Spleen (tissue), 7 donors: ENCODE data around the gene NKD1.

Experiments
- POLR2AphosphoS5 ChIP-seq, 3 donors: sonication (generic); formaldehyde crosslinking; IDR thresholded peaks; one replicate each; pipeline ENCODE4 v1.5.1; 2017; ENCODE audit warnings: antibody characterized with exemption in 3 of 3
- TF ChIP-seq, protein P1 (sequence below), 11 experiments: fragments of 200-600 bp in 7 of 11; fragments of 450-650 bp in 4 of 11; sonication (generic) in 4 of 11; IDR thresholded peaks in 8 of 11; conservative IDR thresholded peaks in 3 of 11; 1 replicate in 7 of 11; 2 replicates in 4 of 11; pipeline versions ENCODE4 v1.4.0 to v1.8.0; 2016 to 2021; ENCODE audit warnings: antibody characterized with exemption in 11 of 11, inconsistent platforms in 4 of 11, mild to moderate bottlenecking in 1 of 11
- donor health status: DM: no; HTN: no; CAD: no; lungs with moderate emphysema.
- donor health status: DM: no; HTN: no; CAD: no.
- donor health status: DM: no; HTN: no; CAD: no.

DNA sequence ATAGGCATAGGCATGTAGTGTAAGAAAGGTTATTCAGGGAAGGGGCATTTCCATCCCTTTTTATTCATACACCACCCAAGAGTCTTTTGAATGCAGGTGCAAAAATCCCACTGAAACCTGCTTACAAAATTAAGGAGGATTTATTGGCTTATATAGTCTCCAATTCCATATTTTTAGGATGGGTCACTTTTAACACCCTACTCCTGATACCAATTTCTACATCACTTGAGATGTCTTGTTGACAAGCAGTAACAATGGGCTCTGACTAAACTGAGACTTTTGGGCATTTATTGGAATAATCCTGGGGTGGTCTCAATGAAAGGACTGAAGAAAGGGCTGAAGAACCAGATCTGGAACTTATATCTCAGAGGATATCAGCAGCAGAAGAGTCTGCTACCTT lies 18.9 kb upstream of the NKD1 start:
- TF ChIP-seq, protein P1, sequence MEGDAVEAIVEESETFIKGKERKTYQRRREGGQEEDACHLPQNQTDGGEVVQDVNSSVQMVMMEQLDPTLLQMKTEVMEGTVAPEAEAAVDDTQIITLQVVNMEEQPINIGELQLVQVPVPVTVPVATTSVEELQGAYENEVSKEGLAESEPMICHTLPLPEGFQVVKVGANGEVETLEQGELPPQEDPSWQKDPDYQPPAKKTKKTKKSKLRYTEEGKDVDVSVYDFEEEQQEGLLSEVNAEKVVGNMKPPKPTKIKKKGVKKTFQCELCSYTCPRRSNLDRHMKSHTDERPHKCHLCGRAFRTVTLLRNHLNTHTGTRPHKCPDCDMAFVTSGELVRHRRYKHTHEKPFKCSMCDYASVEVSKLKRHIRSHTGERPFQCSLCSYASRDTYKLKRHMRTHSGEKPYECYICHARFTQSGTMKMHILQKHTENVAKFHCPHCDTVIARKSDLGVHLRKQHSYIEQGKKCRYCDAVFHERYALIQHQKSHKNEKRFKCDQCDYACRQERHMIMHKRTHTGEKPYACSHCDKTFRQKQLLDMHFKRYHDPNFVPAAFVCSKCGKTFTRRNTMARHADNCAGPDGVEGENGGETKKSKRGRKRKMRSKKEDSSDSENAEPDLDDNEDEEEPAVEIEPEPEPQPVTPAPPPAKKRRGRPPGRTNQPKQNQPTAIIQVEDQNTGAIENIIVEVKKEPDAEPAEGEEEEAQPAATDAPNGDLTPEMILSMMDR (IDR thresholded peaks at IDR 0.05 in 8 of 11, conservative IDR thresholded peaks at IDR 0.05 in 3 of 11) = no peak
- TF ChIP-seq POLR2AphosphoS5 (IDR thresholded peaks at IDR 0.05) = no peak
